ENCODE data around the gene THY1.
"Not testable (repeated sequence)": the region's sequence is repeated elsewhere in the genome, so short reads cannot be mapped to it uniquely, and the experiment has no call there.

Gene THY1

DNA sequence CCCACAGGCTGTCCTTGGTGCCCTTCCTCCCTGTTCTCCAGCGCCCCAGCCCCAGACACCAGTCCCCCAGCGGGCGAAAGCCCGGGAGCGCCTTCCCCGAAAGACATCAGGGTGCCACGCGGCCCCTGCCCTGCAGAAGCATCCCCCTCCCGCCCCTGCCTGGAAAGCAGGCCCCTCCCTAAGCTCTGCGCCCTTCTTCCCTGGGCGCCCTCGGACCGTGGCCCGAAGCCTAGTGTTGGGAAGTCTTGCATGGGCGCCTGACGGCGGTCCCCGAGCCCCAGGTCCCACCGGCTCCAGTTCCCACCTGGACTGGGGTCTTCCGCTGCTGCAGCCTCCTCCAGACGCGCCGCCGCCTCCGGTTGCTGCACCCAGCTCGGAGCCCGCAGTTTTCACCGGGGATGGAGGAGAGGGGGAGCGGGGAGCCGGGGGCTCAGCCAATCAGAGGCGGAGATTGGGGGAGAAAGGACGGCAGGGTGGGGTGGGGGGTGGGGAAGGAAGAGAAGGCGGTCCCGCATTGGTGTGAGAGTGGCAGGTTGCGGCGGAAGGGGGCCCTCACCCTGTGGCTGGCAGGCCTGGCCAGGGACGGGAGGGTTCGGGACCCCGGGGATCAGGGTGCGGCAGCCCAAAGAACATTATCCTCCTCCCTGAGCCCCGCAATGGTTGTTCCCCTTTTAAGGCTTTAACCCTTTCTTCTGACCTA is at the start of gene THY1:
TSS of gene THY1 (minus strand) at position 364 of the 700 bp plus-strand sequence. CDS start 2,267 bp downstream, outside the sequence.
- no peak for DNase-seq

DNA sequence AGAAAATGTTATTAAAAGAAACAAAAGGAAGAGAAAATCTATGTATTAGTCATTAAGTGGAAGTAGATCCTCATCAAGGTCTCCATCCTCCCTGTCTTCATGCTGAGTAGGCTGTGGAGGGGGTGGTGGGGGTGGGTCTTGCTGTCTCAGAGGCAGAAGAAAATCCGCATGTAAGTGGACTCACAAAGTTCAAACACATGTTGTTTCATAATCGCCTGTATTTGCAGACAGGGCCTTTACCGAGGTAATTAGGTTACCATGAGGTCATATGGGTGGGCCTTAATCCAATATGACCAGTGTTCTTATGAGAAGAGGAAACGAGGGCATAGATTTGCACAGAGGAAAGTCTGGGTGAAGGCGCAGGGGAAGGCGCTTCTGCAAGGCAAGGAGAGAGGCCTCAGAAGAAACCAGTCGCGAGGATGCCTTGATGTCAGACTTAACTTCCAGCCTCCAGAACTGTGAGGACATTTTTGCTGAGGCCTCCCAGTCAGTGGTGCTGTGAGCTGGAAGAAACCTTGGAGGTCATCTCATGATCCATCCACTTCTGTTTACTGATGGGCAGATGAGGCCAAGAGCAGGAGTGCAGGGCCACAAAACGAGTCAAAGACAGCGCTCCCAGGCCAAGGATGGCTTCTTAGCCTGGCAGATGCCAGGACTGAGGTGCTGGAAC is 49.3 kb upstream of the THY1 start:
- DNase-seq, result no peak

DNA sequence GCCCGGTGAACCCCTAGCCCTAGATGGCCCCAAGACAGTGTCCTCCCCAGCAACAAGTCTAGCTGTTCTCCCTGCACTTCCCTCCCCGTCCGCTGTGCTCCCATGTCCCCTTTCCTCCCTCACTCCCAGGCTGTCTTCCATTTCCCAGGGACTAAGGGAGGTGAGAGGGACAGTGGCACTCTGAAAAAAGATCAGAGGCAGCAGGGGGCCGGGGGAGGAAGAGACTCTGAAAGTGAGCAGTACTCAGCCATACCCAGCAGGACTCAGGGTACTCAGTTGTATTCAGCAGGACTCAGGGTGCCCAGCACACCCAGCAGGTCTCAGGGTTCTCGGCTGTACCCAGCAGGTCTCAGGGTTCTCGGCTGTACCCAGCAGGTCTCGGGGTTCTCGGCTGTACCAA is 48.4 kb upstream of the THY1 start:
- DNase-seq, result no peak

DNA sequence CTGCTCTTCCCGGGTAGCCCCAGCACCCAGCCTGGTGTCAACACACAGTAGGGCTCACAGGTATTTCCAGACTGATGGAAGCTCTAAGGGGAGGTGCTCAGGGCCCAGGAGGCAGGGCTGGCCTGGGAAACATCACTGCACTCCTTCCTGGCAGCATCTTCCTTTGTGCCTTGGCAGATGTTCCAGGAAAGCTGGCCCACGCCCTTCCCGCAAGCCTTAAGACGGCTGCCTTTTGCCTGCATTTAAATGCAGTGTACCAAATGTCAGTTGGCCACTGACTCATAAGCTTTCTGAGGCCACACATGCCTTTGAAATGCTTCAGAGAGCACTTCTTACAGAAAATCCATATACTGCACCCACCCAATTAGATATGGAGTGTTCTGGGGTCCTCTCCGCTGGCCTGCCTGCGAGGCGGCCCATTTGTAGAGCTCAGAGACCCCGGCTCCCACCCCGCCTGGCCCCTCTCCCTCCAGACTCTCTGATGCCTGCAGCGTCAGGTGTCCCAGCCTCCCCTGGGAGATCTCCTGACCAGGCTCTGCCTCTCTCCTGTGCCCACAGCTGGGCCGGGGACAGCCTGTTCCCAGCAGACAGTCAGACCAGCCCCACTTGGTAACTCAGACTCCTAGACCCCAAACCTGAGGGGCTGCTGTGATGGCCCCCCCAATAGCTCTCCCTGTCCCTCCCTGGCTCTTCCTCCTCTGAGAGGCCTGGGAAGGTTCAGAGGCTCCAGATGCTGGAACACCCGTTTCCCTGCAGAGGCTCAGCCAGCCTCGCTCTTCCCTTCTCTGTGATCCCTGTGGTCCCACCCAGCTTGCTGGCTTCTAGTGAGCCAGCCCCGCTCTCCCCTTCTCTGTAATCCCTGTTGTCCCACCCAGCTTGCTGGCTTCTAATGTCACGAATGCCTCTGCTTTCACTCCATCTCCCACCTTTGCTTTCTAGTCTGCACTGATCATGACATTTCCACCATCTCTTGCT is 47.6 kb upstream of the THY1 start:
- DNase-seq, result no peak

DNA sequence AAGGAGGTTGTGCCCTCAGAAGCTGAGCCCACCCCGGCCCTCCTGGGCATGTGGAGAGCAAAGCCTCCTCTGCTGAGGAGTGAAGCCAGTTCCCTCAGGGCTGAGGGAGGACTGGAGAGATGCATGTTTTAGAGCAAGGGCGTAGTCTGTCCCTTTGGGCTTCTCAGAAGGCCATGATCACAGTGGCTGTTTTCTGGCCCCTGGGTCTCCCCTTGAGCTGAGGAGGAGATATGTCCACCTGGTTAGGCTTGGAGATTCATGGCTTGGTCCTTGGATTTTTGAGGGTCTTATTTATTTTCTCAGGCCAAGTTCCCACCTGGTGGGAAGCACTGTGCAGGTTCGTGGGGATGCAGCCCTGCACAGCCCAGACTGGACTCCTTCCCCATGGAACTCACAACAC is 46.5 kb upstream of the THY1 start:
- DNase-seq, result no peak

DNA sequence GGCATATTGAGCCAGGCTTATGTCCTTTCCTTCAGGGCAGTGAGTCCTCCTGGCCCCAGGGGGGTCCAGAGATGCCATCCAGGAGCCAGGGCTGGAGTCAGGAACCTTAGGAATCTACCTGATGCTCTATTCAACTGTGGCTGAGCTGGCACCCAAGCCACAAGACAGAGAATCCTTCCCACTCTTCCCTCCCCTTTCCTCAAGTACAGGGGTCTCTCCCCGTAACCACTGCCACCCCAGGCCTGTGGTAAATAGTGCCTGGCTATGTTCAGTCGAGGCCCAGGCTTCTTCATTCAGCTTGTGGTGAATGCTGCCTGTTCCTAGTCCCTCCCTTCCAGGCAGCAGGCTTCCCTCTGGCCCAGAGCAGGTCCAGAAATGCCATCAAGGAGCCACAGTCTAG is 45.5 kb upstream of the THY1 start:
- DNase-seq, result no peak

DNA sequence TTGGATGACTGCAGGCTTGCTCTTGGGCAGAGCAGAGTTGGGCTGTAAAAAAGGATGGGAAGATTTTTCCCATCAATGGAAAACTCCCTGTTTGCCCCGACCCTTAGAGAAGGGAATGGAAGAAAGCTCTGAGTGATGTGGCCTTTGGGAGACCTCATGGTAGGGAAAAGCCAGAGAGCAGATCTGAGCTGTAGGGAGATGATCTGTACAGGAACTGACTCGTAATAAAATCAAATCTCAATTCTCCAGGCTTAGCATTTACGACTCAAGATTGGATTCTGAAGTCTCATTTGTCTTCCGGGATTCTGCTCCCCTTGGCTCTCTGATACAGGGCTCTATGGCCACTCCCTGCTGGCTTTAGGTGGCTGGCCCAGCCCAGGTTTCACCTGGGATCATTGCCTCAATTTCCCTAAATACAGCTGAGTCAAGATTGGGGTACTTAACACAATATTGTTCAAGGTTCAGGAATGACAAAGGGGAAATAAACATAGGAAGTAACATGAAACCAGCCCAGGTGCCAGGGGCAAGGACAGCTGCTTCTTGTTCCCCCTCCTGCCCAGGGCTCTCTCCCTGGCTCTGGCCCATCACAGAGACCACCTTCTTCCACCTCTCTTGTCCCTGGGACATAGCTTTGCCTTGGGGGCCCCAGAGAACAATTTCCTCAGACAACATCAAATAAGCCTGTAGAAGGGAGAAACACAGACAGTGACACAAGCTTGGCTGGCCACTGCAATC is 38.4 kb upstream of the THY1 start:
- DNase-seq, result no peak

DNA sequence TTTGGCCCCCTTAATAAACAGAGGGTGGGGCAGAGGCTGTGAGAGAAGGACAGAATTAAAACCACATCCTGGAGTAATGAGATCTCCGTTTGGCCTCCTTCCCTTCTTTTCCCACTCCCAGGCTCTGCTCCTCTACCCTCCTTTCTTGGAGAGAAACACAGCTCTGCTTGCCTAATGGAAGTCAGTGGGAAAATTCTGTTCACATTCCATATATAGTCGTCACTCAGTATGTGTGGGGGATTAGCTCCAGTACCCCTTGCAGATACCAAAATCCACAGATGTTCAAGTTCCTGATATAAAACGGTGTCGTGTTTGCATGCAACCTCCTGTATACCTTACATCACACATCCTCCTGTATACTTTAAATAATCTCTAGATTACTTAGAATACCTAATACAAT is 37.6 kb upstream of the THY1 start:
- no peak for DNase-seq

DNA sequence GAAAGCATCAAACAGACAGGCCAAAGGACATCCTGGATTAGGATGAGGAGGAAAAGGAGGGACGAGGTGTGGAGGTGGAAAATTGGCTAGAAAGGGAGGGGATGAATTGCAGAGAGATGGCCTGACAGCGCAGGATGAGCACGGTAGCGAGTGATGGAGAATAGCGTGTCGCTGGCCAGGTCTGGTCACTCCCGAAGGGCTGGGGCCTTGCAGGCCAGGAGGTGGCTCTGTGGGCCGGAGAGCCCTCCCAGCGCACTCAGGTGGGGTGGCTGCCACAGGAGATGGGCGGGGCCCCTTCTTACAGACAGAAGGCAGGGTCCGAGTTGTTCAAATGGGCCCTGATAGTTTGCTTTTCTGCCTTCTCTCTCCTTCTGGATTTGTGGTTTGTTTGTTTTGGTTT is 37.1 kb upstream of the THY1 start:
- no peak for DNase-seq

DNA sequence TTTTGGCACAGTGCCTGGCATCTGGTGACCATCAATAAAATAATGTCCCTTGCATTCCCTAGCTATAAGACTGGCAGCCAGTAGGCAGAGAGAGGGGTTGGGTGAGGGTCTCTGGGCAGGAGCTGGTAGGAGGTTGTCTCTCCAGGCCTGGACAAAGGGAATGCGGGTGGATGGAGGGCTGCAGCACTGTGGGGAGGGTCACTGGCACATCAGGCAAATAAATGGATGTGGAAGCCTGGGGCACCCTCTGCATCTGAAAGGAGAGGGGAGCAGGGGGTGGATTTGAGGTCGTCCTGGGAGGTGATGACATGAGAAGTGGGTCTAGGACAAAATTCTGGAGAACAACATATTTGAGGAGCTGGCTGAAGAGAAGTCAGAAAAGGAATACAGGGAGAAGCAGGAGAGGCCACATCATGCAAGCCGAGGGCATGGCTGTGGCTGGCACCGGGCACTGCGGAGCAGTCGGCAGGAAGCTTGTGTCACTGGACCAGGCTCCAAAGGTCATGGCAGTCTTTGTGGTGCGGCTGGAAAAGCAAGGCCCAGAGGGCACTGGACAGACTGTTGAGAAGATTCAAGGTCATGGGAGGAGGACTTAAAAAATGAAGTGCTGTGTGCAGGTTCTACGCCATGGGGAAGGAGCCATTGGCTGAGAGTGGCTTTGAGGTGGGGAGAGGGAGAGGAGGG is 36.5 kb upstream of the THY1 start:
- no peak for DNase-seq

DNA sequence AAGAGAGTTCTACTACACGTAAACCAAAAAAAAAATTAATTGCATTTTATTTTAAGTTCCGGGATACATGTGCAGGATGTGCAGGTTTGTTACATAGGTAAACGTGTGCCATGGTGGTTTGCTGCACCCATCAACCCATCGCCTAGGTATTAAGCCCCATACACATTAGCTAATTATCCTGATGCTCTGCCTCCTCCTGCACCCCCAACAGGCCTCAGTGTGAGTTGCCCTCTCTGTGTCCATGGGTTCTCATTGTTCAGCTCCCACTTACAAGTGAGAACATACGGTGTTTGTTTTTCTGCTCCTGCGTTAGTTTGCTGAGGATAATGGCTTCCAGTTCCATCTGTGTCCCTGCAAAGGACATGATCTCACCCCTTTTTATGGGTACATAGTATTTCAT is 32.7 kb upstream of the THY1 start:
- not testable (repeated sequence) for DNase-seq

DNA sequence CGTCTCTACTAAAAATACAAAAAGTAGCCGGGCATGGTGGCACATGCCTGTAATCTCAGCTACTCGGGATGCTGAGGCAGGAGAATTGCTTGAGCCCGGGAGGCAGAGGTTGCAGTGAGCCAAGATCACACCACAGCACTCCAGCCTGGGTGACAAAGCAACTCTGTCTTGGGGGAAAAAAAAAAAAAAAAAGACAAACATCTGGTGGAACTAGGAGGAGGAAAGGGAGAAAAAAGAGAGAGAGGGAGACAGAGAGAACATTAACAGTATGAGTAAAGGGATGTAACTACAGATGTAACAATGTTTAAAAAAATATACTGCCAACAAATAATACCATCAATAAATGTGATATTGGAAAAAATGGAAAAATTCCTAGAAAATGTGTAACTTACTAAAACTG is 32.3 kb upstream of the THY1 start:
- DNase-seq, result not testable (repeated sequence)

DNA sequence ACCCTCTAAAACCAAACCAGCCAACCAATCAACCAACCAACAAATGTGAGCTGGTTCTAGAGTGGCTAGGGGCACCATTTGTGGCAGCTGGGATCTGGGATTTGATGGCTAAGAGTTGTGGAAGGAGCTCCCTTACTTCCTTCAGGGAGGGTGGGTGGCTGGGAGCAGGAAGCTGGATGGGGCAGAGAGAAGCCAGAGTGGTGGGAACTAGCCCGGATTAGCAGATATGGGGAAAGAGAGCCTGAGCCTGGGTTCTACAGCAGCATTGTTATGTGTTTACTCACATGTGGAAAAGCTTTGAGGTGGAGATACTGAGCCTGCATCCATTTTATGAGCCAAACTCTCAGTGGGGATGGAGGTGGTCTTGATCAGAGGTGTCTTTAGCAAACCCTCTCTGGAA is 30.9 kb upstream of the THY1 start:
- no peak for DNase-seq

DNA sequence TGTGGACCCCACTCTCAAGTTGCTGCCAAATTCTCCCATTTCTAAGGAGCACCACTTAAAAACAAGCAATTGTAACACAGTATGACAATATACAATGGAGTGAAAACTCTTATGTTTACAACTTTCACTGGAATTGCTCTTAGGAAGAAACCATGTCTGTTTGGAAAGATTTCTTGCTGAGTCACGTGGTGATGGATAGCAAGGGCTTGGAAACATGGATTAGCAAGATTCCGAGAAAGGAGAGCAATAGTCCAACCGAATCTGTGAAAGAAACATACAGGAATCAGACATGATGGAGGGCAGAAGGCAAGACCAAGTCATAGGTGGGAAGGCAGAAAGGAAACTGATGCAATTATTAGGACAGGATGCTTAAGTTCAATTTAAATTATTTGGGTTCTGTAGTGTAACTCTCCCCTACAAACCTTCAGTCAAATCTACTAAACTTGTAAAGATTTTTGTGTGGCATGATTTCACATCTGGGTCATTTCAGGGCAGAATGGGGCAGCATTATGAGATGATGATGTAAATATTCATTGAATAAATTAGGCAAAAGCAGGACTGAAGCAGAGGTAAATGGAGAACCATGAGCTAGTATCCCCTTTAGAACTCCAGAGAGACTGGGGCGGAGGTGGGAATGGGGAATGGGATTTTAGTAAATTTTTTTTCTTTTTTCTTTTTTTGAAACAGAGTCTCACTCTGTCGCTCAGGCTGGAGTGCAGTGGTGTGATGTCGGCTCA is 27.8 kb upstream of the THY1 start:
- DNase-seq, result no peak

DNA sequence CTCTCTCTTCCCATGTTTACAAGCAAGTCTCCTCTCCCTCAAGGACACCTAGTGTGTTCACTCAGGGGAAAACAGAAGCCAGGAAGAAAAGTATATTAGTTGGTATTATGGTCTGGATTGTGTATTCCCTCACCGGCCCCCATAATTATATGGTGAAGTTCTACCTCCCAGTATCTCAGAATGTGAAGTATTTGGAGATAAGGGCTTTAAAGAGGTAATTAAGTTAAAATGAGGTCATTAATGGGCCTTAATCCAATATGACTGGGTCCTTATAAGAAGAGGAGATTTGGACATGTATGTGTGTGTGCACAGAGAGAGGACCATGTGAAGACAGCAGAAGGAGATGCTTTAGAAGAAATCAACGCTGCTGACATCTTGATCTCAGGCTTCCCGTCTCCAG is 26.5 kb upstream of the THY1 start:
- DNase-seq, result no peak

DNA sequence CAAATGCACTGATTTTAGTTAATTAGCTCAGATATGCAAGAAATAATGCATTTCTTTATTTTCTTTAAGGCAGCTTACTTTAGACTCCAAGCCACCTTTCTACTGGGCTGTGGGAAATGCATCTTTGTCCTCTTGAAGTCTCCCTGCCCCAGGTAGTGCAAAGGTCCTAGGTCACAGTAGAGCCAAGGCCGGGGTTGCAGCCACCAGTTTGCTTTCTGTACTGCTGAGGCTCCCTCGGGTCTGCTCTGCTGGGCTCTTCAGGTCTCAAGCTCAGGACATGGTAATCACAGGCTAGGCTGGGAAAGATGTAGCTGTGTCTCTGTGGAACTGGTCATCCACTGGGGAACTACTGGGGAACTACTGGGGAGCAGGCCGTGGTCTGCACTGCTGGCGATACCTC is 25.4 kb upstream of the THY1 start:
- DNase-seq, result no peak

DNA sequence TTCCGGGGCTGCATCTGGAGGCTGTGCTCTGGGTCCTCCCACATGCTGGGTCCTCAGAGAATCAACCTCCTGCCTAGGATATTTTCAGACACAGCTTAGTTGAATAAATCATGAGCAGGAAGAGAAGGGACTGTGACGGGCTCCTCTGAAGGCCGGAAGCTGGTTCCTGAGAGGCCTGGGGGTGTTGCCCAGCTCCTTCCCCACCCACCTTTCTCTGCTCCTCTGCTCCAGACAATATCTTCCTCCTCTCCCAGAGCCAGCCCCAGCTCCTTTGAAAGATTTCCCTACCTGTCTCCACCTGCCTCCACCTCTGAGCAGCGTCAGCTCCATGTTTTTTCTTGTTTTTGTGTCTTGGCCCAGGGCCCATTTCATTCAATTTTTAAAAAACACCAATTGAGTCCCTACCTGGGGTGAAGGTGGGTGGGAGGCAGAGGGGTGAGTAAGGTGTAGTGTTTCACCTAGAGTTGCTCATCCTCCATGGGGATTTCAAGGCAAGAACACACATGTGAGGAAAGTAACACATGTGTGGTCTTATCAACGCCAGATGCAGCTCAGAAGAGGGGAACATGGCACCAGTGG is 24.8 kb upstream of the THY1 start:
- DNase-seq, result no peak

DNA sequence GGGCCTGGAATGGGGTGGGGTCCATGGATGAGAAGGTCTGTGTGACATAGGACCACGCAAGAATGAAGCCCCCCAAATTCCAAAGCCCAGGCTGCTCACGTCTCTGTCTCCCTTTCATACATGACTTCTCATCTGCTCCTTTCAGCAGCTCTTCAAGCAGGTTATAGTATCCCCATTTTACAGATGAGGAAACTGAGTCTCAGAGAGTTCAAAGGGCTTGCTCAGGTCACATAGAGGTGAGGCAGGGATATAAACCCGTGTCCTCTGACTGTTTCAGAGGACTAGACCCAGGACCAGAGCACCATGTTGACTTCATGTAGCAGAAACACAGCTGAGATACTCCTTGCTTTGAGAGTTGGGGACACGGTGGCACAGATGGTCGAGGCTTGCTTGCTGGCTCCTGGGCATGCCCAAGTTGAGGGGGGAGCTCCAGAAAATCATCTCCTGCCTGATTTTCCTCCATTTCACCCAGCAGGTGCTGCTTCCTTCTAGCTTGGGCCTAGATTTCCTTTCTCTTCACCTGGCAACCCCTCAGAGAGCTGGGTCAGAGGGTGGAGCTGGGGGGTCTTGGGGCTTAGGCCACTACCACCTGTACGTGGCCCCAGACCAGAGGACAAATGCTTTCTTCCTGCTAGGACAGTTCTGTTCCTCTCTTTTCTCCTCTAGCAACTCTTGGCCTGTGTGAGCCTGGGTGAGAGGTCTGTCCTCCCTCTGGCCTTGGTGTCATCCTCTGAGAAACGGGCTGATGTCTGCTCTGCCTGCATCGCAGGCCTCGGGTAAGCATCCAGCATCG is 24.1 kb upstream of the THY1 start:
- DNase-seq, result no peak

DNA sequence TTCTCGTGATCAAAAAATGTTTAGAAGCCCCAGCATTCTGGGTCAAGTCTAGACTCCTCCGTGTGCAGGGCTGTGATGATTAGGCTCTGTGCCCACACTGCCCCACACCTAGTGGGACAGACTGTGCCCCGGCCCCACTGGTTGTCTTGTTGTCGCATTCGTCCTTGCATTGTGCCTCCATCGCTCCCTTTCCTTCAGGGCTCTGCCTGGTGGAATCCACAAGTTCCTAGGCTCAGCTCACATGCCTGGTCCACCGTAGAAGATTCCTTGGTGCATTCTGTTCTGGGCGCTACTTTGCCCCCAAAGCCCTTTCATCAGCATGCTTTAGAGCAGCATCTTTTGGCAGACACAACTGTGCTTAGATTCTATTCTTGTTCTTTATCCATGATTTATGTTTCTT is 23.5 kb upstream of the THY1 start:
- DNase-seq, result no peak

DNA sequence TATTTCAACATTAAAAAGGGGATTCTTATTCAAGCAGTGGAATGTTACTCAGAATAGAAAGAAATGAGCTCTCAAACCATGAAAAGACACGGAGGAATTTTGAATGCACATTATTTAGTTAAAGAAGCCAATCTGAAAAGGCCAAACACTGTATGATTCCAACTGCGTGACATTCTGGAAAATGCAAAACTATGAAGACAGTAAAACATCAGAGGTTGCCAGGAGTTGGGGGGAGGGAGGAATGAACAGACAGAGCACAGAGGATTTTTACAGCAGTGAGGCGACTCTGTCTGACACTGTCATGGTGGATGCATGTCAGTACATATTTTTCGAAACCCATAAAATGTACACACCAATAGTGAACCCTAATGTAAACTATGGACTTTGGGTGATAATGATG is 22.9 kb upstream of the THY1 start:
- DNase-seq, result no peak

Data from NCI-H1694 treated with DMSO at 0.1 percent for 48 hours (cell line).